ENCODE data around the gene FADS1.

- TF ChIP-seq CTCF (IDR thresholded peaks at IDR 0.05; ENCODE audit: insufficient read depth, low read depth, low read length) (no peak), EZH2 (IDR thresholded peaks at IDR 0.05; ENCODE audit: insufficient read depth, low read length) (no peak)
Measured at GRCh38 chr11:61806785-61807184, 10.0 kb downstream of the FADS1 start.

All from astrocyte (in vitro differentiated cells and primary cell).